Mesenteric fat pad (tissue), 1 donor: ENCODE data around the gene BFSP1. TPM values are rescaled to one million over a fixed set of nuclear protein-coding genes. Genes with fewer than 3 reads are reported as not detected.

Experiments used
- DNase-seq: peaks from one replicate; pipeline ENCODE4 v3.0.0-alpha.2; 2020; ENCODE audit warnings: low spot score
- total RNA-seq: library from RNA; stranded (reverse); fragmentation: NEBNext Ultra II Directional; extraction: Animal tissue kit (Norgen Biotek cat#: 25700); gene quantifications from one replicate; pipeline ENCODE4 v1.2.1, GENCODE V29; 2021
- donor health status: DM: yes; HTN: yes; CAD: no.

BFSP1 gene
- total RNA-seq, 1 donor from 2014 or later, result not detected

DNA sequence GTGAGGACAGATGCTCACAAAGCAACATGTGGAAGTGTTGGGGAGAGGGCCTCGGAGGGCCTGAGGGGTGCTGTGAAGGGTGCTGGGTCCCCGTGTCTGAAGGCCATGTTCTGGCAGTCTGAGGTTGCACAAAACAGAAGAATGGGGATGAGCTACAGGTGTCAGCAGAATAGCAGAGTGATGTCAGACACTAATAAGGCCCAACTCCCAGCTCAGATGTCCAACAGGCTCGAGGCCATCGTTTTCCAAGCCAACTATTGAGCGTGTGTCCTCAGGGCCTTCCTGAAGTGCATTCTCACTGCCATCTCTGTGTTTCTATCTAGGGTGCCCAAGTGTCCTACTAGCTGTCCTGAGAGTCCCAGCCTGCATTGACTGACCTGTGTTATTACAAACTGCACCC is 7.9 kb downstream of the BFSP1 start:
- no peak for DNase-seq

DNA sequence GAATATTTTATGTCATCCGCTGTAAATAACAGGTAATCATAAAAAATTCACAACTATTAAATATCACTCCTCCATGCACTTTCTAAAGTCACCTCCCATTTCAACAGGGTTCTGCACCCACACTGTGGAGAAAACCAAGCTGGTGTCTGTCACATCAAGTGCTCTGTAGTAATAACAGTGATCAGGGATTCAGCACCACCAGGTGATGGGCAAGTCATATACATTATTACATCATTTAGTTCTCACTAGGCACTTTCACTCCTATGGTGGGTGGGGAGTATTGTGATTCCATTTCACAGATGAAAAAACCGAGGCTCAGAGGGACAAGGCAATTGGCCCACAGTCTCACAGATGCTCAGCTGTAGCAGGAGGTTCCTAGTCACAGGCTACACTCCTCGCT is 8.7 kb downstream of the BFSP1 start:
- no peak for DNase-seq

DNA sequence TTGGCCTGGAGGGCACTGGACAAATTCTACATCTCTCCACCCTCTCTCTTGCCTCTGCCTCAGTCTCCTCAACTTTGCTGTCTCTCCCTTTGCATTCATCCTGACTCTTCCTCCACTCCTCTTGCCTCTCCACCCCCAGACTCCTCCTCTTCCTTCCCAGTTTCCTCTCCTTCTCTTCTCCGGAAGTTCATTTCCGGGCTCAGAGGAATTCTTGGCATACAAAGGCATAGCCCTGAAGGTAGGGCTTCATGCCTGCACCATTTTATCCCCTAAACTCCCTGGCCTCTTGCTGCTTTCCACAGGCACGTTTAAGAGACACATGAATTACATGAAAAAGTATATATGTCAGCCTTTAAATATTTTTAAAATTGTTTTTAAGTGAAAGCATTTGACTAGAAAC is 10.6 kb downstream of the BFSP1 start:
- DNase-seq, result no peak

DNA sequence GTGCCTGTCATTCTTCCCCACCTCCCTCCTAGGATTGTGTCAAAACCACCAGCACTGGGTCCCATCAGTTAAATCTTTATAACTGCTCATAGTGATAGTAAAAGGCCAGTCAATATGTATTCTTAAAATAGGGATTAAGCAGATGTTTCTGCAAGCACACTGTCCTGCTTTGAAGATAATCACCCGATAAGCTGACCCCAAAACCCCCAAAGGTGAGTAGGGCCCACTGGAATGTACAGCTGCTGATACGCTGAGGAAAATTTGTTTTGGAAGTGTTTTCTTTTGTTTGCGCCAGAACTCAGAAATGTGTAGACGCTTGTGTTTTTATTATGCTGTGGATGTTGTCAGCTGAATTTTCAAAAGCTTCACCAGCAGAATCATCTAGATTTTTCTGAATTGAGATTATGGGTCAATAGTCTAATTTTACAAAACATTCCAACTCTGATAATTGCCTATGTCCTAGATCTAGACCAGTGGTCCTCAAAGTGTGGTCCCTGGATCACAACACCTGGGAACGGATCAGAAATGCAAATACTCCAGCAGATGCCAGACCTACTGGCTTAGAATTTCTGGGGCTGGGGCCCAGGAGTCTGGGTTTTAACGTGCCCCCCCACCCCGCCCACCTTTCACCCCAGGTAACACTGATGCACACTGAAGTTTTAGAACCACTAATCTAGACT is 11.4 kb downstream of the BFSP1 start:
- no peak for DNase-seq

DNA sequence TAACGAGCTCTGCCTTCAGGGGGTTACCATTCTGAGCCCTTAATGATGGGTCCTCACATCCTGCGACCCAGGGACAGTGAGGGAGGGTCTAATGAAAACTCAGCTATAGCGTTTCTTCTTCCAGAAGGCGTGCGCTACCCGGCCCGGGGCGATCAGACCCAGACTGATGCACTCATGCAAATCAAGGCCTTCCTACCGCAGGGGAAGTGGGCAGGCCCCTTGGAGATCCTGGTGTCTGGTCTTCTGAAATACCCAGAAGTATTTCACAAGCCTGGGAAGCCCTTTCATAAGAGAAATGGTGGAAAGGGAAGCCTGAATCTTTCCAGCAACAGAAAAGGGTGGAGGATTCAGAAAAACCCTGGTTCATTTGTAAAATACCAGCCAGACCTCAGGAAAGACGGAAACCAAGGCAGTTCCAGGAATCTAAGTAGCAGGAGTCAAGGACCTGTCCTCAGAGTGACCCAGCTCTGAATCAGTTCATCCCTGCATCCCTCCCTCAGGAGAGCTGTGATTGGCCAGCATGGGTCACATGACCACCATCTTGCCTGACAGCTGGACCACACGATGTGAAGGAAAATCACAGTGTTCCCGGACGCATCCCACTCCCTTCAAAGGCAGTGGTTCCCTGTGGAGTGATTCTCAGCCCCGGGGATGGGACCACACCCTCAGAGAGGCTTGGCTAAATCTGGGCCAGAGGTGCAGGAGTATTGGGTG is 12.7 kb downstream of the BFSP1 start:
- DNase-seq, result no peak

DNA sequence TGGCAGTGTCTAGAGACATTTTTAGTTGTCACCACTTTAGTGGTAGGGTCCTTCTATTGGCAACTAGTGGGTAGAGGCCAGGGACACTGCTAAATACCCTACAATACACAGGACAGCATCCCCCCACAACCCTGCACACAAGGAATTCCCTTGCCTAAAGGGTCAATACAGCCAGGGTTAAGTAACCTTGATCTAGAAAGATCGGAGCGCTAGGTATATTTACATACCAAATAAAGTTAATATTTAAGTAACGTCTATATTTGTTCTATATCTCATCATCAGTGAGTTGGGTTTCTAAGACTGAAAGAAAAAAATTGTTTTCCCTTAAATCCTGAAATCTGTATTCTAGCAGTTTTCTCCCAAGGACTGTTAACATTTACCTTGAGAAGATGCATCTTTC is 16.1 kb downstream of the BFSP1 start:
- no peak for DNase-seq

DNA sequence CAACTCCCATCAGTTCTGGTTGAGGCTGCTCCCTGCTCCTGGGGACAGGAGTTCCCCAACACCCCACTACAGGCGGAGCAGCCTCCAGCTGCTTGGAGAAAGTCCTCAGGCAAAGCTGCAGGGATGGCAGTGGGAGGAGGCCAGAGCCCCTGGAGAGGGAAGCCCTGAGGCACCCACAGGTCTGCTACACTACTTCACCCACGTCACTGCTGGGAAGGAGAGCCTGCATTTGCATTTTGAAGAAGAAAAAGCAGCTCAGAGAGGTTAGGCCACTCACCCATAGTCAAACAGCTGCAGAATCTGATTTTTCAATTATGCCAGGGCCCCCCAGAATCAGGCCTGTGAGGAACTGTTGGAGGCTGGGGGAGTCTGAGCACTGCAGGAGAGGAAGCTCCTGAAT is 17.2 kb downstream of the BFSP1 start:
- no peak for DNase-seq

DNA sequence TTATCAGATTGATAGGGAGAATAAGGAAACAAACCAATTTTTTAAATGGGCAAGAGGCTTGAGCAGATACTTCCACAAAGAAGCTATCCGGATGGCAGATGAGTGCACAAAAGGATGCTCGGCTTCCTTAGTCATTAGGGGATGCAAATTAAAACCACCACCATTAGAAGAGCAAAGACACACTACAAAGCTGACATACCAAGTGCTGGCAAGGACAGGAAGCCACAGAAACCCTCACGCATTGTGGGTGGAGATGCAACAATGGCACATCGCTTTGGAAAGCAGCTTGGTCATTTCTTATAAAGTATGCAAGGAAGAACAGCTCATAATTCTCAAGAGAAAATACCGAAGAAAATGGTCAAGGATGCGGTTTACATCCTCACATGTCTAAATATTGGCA is 19.8 kb downstream of the BFSP1 start:
- no peak for DNase-seq

DNA sequence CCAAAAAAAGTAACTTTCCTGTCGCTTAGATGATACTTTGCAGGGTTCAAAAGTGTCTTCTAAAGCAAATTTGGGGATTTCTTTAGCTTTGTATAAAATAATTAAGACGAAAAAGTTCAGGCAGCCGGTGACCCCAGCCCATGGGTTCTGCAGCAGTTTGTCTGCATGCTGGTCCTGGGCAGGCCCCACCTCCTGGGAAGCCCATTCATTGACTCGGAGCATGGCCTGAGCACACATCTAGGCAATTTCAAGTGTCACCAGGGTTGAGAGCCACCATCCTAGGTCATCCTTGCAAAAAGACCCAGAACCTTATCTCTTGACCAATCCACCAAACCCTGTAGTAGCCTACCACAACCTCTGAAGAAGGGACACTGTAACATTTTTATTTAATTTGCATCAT is 20.6 kb downstream of the BFSP1 start:
- no peak for DNase-seq

DNA sequence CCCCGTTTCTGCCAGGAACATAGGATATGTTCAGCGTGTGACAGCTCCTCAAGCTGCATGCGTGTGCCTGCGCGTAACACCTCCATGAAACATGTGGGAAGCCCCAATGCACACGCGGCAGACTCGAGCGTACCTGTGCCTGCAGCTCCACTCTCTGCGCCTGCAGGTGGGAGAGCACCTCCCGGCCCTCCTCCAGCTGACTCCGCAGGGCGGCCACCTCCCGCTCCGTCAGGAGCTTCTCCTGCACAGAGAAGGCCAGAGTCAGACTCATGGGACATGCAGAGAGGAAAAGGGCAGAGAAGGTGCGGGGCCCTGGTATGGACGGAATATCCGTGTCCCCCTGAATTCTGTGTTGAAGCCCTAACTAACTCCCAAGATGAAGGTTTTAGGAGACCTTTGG is 22.4 kb downstream of the BFSP1 start:
- DNase-seq, result no peak

DNA sequence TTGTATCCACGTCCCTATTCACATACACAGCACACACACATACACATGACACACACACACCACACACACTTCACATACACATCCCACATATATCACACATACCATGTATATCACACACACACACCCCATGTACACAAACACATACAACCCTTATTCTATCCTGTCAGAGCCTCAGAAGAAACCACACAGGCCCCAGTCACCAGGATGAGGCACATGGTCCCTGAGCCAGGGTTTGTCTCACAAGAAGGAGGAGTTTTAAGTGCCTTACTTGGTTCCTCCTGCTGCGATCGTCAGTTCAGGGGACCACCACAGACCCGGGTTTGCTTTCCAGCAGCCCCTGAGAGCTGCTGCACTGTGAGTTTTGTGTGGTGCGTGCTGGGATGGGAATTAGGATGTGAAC is 23.6 kb downstream of the BFSP1 start:
- no peak for DNase-seq

DNA sequence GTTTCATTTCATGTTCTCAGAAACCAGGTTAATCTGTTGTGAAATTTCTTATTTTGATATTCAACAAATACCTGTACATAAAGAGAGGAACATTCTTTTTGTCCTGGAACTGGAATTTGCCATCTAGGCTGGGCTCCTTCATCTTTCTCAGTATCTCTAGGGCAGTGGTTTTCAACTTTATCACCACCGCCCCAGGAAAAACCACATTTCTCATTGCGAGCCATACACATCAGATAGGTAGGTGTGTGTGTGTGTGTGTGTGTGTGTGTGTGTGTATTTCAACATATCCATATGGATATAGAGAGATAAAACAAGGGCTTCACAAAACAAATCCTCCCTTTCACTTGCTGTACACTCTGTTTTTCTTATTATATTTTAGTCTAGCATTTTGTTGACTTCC is 24.1 kb downstream of the BFSP1 start:
- no peak for DNase-seq

DNA sequence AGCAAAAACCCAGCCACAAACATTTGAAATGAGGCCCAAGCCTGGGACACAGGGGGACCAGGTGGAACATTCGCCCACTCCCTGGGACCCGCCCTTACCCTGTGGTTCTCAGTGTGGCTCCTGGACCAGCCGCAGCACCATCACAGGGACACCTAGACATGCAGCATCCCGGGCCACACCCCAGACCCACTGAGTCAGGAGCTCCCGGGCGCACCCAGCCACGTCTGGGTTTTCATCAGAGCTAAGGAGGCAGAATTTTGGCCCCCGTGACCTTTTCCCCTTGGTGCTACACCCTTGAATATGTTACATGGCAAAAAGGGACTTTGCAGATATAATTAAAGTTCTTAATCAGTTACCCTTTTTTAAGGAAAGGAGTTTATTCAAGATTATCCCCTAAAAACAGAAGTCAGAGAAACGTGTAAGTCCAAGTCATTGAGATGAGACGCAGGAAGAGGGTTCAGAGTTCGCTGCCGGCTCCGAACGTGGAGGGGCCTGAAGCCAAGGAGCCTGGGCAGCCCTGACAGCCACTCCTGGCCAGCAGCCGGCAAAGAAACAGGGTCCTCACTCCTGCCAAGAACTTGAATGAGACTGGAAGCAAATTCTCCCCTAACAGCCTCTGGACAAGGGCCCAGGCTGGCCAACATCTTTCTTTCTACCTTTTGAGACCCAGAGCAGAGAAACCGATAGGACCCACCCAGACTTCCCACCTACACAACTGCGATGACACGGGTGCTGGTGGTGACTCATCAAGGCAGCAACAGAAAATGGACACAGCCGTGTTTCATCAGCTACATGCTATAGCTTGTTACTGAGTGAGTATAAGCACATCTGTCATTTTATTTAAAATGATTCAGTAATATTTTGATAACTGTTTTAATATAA is 25.3 kb downstream of the BFSP1 start:
- no peak for DNase-seq

DNA sequence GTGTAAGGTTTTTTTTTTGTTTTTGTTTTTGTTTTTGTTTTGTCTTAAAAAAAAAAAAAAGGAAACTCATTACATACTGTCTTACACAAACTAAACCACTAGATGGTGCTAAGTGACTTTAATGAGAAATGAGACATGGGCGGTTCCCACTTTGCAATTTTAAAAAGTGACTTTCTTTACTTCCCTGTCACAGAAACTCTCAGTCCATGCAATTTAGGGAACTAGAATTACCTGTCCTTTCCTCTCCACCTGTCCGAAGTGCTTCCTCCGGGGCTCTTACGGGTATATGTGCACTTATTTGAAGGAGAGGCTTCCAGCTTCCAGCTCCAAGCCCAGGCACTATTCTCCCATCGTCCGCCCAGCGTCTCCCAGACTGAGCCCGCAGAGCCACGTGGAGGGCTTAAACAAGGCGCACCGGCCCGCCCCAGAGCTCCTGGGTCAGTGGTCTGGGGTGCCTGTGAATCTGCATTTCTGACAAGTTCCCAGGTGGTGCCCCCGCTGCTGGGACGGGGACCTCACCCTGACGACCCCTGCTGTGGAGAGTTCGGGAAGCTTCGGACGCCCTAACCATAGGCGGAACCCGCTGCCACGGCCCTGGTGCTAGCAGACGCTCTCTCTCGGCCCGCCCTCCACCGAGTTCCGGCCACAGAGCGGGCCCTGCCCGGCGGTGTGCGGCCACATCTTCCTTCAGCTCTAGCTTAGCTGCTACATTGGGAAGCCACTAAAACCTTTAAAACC is 26.1 kb downstream of the BFSP1 start:
- peak; percentile 91 for DNase-seq

DNA sequence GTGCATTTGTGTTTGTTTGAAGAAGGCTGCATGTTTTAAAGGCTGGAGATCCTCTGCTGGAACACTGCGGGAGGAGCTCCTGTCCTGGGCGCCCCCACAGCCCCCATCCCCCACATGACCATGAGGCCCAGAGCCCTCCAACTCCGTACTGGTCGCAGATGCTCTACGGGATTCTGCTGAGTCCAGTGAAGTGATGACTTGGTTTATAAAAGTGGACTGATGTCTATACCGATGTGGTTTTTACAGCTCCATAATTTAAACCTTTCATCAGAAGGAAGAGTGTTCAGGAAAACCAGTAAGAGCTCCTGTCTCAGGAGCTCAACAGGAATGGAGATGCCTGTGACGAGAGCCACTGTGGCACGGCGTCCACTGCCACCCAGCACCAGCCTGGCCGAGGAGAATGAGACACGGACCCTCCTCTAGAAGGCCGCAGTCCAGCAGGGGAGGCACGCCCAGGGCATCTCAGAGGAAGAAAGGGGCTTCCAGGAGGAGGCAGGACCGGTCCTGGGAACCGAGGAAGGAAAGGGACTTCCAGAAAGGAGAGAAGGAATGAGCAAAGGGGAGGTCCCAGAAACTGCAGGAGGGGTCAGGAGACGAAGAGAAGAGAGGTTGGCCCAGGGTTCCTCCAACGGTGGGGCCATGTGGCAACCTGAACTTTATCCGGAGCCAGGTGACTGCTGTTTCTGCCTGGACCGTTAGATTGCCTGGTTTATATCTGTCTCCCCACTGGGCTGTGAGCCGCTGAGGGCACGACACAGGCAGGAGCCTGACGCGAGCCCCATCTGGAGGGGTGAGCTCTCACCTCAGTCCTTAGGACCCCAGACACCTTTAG is 26.9 kb downstream of the BFSP1 start:
- peak; percentile 71 for DNase-seq

DNA sequence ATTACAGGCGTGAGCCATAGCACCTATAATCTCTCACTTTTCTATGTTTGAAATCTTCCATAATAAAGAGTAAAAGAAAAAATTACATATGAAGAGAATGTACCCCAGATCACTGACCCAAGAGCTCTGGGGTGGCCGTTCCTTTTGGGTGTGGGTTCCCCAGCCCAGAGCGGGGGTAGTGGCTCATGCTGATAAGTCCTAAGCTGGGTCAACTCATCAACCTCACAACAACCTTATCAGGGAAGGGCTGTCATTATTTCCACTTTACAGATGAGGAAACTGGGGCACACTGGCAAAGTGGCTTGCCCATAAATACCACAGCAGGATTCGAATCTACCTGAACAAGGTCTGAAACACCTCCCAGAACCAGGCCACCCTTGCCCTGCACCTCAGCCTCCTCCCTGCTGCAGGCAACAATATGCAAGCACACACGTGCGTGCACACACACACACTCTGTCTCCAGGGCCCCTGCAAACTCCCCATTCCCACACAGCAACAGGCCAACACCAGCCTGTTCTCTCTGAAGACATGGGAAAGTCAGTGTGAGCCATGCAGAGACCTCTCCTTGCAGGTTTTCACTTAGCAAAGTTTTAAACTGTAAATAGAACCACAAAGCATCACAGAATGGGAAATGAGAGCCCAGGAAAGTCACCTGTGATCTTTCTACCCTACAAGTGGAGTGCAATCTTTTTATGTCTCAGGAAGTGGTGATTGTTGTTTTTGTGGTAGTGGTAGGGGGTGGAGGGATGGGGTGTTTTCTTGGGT is 27.7 kb downstream of the BFSP1 start:
- no peak for DNase-seq

DNA sequence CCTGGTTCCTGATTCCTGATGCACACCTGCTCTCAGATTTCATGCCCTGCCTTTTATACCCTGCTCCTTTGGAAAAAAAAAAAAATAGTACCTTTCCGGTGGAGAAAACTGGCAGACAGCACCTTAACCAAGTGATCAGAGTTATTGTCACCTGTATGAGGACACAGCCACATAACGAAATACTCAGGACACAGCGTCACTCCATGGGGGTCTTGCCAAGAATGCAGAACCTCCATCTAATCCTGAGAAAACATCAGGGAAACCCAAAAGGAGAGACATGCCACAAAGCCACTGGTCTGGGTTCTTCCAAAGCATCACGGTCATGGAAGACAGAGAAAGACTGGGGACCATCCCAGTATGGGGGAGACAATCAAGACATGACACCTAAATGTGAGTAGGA is 29.1 kb downstream of the BFSP1 start:
- DNase-seq, result no peak

DNA sequence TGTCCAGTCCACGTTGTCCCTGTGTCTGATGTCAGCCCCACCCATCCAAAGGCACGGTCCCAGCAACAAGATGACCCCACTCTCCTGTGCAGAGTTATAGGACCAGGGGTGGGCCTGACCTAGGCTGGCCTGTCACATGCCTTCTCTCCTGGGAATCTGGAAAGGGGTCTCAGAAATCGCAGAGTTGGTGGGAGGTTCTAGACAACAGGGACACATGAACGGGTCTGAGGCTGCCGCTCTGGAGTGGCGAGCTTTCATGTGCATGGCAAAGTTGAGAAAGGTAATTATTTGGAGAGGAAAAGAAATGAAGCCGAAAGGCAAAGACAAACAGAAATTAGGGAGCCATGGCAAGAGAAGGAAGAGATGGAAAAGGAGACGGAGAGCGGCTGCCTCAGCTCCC is 29.5 kb downstream of the BFSP1 start:
- DNase-seq, result no peak

DNA sequence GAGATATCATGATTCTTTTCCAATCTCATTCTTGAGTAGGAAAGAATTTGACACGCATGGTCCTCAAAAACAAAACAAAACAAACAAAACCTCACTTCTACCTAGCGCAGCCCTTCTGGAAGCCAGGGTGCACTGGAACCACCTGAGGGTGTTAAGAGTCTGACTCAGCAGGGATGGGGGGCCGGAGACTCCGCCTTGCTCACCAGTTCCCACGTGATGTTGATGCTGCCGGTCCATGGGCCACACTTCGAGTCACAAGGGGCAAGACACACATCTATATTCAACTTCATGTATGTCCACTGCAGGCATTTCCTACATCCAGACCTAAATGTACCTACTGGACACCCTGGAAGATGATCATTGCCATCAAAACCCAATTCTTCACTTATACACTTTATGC is 30.4 kb downstream of the BFSP1 start:
- peak; percentile 62 for DNase-seq

DNA sequence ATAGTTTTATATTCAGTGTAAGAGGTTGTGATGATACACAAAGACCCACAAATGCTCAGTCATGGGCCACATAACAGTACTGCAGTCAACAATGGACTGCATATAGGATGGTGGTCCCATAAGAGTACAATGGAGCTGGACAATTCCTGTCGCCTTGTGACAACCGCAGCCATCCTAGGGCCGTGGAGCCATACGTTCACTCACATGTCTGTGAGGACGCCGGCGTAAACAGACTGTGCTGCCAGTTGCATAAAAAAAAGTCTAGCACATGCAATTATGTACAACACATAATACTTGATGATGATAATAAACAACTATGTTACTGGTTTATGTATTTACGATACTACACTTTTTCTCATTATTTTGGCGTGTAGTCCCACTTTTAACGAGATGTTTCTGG is 30.9 kb downstream of the BFSP1 start:
- peak; percentile 79 for DNase-seq
